ENCODE measurements around the gene ARHGAP40.

Gene ARHGAP40

GRCh38 chr20:38581013-38581412 lies 20.6 kb upstream of the ARHGAP40 start, which contains the start of gene ADIG:
TSS of gene ADIG (plus strand) at chr20:38581197. CDS start at chr20:38581251, 54 bp downstream.
- TF ChIP-seq POLR2AphosphoS5 (IDR thresholded peaks at IDR 0.05; ENCODE audit: low read depth, low read length) (no peak), SIN3A (IDR thresholded peaks at IDR 0.05; ENCODE audit: borderline replicate concordance, insufficient read depth, low read length) (no peak), FOXP2 (optimal IDR thresholded peaks at IDR 0.05; ENCODE audit: borderline replicate concordance, extremely low read depth, extremely low read length, insufficient read depth) (no peak)

- no peak for TF ChIP-seq REST (IDR thresholded peaks at IDR 0.05; ENCODE audit: insufficient read depth in 1 of 2, low read depth in 2 of 2, low read length in 2 of 2)
- TF ChIP-seq TAF1 (IDR thresholded peaks at IDR 0.05; ENCODE audit: borderline replicate concordance, insufficient read depth, low read length): no peak
- no peak for TF ChIP-seq SIN3A (IDR thresholded peaks at IDR 0.05; ENCODE audit: borderline replicate concordance, insufficient read depth, low read length)
- TF ChIP-seq POLR2AphosphoS5 (IDR thresholded peaks at IDR 0.05; ENCODE audit: low read depth, low read length): no peak
These were observed 19.7 kb upstream of the ARHGAP40 start for GRCh38 chr20:38581830-38582358.

- TF ChIP-seq REST (IDR thresholded peaks at IDR 0.05; ENCODE audit: insufficient read depth in 1 of 2, low read depth in 2 of 2, low read length in 2 of 2): no peak
- no peak for TF ChIP-seq FOXP2 (optimal IDR thresholded peaks at IDR 0.05; ENCODE audit: borderline replicate concordance, extremely low read depth, extremely low read length, insufficient read depth)
- TF ChIP-seq POLR2AphosphoS5 (IDR thresholded peaks at IDR 0.05; ENCODE audit: low read depth, low read length): no peak
- no peak for TF ChIP-seq SIN3A (IDR thresholded peaks at IDR 0.05; ENCODE audit: borderline replicate concordance, insufficient read depth, low read length)
- TF ChIP-seq TAF1 (IDR thresholded peaks at IDR 0.05; ENCODE audit: borderline replicate concordance, insufficient read depth, low read length): no peak
These were observed 18.3 kb upstream of the ARHGAP40 start for GRCh38 chr20:38583306-38583705.

GRCh38 chr20:38584099-38584763 lies 17.4 kb upstream of the ARHGAP40 start:
- TF ChIP-seq SIN3A (IDR thresholded peaks at IDR 0.05; ENCODE audit: borderline replicate concordance, insufficient read depth, low read length): no peak
- TF ChIP-seq FOXP2 (optimal IDR thresholded peaks at IDR 0.05; ENCODE audit: borderline replicate concordance, extremely low read depth, extremely low read length, insufficient read depth): no peak
- TF ChIP-seq REST (IDR thresholded peaks at IDR 0.05; ENCODE audit: insufficient read depth in 1 of 2, low read depth in 2 of 2, low read length in 2 of 2): no peak
- no peak for TF ChIP-seq TAF1 (IDR thresholded peaks at IDR 0.05; ENCODE audit: borderline replicate concordance, insufficient read depth, low read length)
- TF ChIP-seq POLR2AphosphoS5 (IDR thresholded peaks at IDR 0.05; ENCODE audit: low read depth, low read length): no peak

- no peak for TF ChIP-seq POLR2AphosphoS5 (IDR thresholded peaks at IDR 0.05; ENCODE audit: low read depth, low read length)
- TF ChIP-seq REST (IDR thresholded peaks at IDR 0.05; ENCODE audit: insufficient read depth in 1 of 2, low read depth in 2 of 2, low read length in 2 of 2): no peak
These were observed 16.0 kb upstream of the ARHGAP40 start for GRCh38 chr20:38585404-38586180.
